Brain pericyte (primary cell): Measurements from ENCODE around the gene COL24A1.
"Not testable (repeated sequence)": the region's sequence is repeated elsewhere in the genome, so short reads cannot be mapped to it uniquely, and the experiment has no call there.

Experiments used
- DNase-seq: peaks from one replicate; pipeline ENCODE4 v3.0.0-alpha.2; 2012; ENCODE audit warnings: low read depth, low spot score

COL24A1 gene

GRCh38 chr1:85992791-85993190 lies 163.8 kb downstream of the COL24A1 start:
- peak; percentile 67 for DNase-seq

- no peak for DNase-seq
Measured at GRCh38 chr1:85991261-85991660, 165.3 kb downstream of the COL24A1 start.

DNA sequence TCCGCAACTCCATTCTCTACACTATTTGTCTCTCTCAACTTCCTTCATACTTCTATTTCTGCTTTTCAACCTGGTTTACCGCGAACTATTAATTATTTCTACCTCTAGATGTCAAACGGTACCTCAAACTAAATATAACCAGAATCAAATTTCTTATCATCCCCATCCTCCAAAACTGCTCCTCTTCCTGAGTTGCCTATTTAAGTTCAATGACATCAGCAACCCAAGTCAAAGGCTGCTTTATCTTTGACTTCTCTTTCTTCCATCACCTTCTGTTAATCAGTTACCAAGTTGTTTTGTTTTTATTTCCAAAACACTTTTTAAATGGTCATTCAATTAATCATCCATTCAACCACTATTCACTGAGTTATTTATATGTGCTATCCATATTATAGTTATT lies 171.9 kb downstream of the COL24A1 start:
- DNase-seq, result no peak

DNA sequence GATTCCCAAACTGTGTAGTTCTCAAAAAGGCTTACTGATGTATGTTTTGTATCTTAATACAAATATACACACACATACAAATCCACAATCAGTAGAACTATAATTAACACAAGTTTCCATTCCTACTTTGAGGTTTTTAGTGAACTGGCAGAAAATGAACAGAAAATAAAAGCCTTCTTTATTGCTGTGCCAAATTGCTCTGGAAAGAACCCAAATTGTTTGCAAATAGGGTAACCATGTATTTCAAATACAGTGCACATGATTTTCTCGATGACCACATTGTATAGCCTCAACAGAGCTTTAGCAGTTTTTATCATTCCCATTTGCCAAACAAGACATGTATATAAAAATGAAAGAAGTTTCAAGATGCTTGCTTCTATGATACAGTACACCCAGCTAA lies 173.3 kb downstream of the COL24A1 start:
- no peak for DNase-seq

- no peak for DNase-seq
Measured at GRCh38 chr1:85976516-85977205, 179.9 kb downstream of the COL24A1 start.

DNA sequence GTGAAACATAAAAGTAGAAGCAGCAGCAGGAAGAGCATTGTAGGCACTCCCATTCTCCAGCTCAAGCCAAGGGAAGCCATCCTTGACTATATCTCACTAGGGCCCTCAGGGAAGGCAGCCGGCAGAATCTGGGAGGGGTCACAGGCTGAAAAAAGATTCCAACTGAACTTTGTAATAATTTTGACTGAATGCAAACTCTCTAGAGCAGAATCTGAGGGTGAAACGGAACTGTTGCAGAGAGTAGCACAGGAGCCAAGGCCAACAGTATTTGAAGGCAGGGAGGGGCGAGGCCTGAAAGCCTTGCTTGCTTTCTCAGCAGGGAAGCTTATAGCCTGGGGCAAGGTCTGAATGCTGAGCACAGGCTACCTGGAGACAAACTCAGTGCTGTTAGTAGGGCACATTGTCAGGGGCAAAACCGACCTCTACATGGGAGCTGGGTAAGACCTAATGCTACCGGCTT lies 180.6 kb downstream of the COL24A1 start:
- DNase-seq, result no peak

DNA sequence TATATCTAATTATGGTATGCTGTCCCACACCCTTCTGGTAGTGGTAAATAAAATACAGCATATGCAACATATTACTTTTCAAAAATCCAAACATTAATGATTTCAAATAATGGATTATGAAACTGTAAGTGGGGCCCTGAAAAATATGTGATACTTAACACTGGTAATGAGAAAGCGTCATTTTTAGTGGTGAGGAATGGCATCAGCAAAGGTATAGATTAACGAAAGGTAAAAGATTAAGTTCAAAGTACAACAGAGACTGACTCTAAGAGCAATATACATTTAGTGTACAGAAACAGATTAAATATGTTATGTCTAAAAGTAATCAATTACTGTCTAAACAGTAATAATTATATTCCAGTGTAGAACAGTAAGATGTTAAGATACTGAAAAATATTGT lies 194.1 kb downstream of the COL24A1 start:
- DNase-seq, result no peak

DNA sequence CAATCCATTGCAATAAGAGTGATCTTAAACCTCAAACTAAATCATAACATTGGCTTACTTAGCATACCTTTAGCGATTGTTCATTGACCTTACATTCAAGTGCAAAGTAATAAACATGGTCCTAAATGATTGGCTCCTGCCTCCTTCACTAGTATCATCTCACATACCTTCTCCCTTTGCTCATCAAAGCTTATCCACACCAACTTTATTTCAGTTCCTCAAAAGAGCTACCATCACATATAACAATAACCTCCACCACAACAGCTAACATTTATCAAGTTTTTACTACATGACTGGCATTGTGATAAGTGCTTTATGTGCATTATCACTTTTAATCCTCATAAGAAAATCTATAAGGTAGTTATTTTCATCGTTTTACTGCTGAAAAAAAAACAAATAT lies 198.8 kb downstream of the COL24A1 start:
- DNase-seq, result no peak

DNA sequence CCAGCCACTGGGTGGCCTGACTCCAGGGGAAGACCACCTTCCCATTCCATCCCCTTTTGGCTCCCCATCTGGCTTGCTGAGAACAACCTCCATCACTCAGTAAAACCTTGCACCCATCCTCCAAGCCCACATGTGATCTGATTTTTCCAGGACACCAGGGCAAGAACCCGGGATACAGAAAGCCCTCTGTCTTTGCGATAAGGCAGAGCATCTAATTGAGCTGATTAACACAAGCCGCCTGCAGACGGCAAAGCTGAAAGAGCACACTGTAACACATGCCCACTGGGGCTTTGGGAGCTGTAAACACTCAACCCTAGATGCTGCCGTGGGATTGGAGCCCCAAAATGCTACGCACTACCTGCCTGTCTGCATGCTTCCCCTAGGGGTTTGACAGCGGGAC lies 201.4 kb downstream of the COL24A1 start:
- not testable (repeated sequence) for DNase-seq

- peak; percentile 29 for DNase-seq
Measured at GRCh38 chr1:85952460-85952859, 204.1 kb downstream of the COL24A1 start.

DNA sequence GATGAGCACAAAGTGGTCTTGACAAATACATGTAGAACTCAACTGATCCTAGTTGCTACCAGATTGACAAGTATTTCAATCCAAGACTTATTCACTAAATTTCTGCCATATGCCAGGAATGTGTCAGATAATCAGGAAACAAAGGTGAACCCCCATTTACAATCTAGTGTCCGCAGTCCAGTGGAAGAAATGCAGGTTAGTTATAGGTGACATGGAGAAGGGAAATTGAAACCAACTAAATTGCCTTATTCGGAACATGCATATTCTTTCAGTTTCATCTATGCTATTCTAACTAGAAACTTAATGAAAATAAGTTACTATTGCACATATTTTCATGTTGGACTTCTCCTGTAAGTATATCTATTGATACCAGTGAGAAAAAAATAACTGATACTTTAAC lies 209.4 kb downstream of the COL24A1 start:
- DNase-seq, result no peak

DNA sequence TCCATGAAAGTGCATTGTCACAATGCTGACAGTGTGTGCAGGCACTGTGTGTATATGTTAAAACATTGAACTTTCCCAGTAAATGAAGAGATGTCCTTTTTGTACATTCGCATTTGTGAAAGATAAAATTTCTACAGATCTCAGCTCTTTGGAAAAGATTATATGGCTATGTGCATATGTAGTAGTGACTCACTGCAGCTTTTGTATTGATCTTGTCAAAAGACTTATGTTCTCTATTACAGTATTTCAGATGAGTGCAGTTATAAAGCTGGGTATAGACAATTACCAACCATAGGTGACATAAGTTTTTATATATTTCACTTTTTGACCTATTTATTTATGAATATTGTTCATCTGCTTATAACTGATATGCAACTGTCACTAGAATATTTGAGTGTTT lies 212.6 kb downstream of the COL24A1 start:
- no peak for DNase-seq

GRCh38 chr1:85943526-85943925 lies 213.0 kb downstream of the COL24A1 start:
- DNase-seq, result no peak

GRCh38 chr1:85940656-85941306 lies 215.8 kb downstream of the COL24A1 start:
- DNase-seq, result no peak

DNA sequence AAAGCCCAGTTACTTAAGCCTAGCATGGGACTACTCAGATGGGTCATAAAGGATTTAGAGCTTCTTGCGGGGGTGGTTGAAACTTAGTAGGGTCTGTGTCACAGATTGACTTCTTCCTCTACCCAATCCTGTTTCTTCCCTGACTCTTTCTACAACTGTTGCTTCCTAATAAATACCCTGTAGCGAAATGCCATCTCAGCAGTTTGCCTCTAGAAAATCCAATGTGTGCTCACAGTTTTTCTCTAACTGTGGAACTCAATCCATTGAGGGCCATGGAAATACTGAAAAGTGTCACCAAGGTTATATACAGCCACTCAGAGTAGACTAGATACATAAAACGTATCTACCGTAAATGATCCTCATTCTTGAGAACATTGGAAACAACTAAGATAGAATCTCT lies 217.7 kb downstream of the COL24A1 start:
- no peak for DNase-seq

DNA sequence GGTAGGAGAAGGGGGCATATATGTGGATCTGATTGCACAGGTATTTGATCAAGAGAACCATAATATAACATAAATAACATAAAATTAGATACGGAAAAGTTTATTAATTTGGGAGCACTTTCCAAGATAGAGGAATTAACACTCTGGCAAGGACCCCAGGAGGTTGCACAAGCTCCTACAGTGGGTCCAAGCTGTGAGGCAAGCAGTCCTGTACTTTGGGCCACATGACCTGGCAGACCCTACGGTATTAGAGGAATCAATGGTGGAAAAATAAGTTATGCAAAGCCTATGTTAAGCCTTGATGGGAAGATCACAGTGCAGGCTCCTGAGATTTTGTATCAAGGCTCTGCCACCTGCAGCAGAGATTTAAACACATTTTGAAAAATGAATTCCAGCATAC lies 220.1 kb downstream of the COL24A1 start:
- no peak for DNase-seq

- DNase-seq, result no peak
Measured at GRCh38 chr1:85936057-85936456, 220.5 kb downstream of the COL24A1 start.

GRCh38 chr1:85935234-85935633 lies 221.3 kb downstream of the COL24A1 start:
- no peak for DNase-seq

DNA sequence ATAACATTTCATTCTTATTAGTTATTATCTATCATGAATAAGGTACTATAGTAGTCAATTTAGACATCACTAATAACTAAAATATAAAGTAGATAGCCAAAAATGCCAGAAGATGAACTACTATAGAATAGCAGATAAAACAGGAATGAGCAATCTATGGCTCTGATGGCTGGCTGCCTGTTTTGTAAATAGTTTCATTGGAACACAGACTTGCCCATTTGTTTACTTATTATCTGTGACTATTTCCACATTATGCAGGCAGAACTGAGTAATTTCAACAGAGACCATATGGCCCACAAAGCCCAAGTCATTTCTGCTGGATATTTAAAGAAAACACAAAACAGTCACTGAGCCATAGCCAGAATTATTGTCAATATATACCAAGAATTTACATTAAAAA lies 222.1 kb downstream of the COL24A1 start:
- DNase-seq, result no peak

GRCh38 chr1:85933961-85934360 lies 222.6 kb downstream of the COL24A1 start:
- no peak for DNase-seq

GRCh38 chr1:85911742-85912141 lies 244.8 kb downstream of the COL24A1 start:
- no peak for DNase-seq

- DNase-seq, result no peak
Measured at GRCh38 chr1:85900921-85901320, 255.7 kb downstream of the COL24A1 start.

DNA sequence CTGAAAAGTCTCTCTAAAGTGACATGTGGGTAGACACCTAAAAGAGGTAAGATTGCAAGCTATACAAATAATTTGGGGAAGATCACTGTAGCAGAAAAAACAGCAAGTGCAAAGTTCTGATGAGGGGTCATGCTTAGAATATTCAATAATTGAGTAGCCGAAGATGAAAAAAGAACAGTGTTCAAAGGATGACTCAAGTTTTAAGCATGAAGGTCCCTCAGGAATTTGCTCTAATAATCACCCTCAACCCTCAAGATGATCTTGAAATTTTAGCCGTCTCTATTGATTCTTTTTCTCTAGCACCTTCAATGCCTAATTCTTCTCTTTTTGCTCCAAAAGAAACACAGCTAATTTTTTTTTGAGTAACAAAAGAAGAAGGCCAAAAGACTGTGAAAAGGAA lies 257.7 kb downstream of the COL24A1 start:
- no peak for DNase-seq
